ENCODE data around the gene PKDREJ. TPM values are rescaled to one million over a fixed set of nuclear protein-coding genes. Genes with fewer than 3 reads are reported as not detected.

PKDREJ gene
- total RNA-seq, 2 experiments from 2014 or later: not detected

DNA sequence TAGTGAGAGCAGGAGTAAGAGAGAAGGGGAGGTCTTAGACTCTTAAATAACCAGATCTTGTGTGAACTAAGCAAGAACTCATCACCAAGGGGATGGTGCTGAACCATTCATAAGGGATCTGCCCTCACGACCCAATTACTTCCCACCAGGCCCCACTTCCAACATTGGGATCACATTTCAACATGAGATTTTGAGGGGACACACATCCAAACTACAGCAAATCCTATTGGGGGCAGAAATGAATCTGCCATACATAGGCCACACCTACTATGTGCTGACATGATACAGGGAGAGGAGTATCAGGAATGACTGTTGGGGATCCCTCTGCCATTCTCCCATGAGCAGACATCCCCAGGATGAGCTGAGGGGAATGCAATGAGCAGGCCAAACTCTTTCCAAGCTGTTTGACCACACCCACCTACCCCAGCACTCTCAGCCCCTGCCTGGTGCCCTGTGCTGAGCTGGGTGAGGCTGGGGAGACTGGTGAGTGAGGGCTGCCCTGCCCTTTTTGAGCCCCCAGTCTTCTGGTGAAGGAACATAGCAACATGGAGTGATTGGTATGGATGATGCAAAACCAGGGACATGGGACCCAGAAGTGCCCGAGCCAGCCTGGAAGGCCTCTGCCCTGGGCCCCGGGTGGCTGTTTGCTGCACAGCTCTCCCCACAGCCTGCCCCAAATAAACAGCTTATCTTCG lies 32.3 kb upstream of the PKDREJ start:
- DNase-seq: no peak
- Mint-ChIP-seq H3K36me3 (peaks cover 45% of the 10 kb centered on the region), H3K4me1 (peaks cover 64% of the 10 kb centered on the region), H3K9me3 (ENCODE audit: low read depth) (peaks cover 2% of the 10 kb centered on the region), H3K27ac (peak overlapping the region; percentile 97), H3K4me3 (peak overlapping the region; percentile 95), H3K27me3 (no peaks in the 10 kb centered on the region)
- ATAC-seq: no peak
- CTCF ChIA-PET: interaction anchor here (1.1 to 2.9 kb wide), 6 partner anchors 10 to 289 kb away, joined by 3 to 19 read pairs (median 8); partner anchors contain the start of gene CDPF1

DNA sequence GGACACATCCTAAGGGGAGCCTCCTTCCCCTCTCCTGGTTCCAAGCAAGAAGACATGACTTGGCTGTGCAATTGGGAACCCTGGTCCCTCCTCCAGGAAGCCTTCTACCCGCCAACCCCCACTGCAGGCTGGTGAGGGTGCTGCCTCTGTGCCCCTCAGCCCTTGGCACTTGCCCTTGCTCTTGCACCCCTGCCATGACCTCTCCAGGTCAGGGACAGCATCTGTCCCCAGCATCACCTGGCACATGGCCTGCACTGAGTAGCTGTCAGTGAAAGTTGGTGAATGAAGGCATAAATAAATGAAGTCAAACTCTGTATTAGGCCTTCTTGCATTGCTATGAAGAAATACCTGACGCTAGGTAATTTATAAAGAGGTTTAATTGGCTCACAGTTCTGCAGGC lies 31.6 kb upstream of the PKDREJ start:
- peak overlapping the region; percentile 95 for H3K4me3 Mint-ChIP-seq
- DNase-seq (no peak), ATAC-seq (no peak)
- no peaks in the 10 kb centered on the region for H3K27me3 Mint-ChIP-seq
- CTCF ChIA-PET: interaction anchor here (2.8 to 2.9 kb wide), 2 partner anchors 45 to 289 kb away, joined by 10 to 17 read pairs; partner anchors contain the start of gene CDPF1
- H3K27ac Mint-ChIP-seq: peak overlapping the region; percentile 97
- H3K36me3 Mint-ChIP-seq: peaks cover 46% of the 10 kb centered on the region
- H3K9me3 Mint-ChIP-seq (ENCODE audit: low read depth): peaks cover 2% of the 10 kb centered on the region
- H3K4me1 Mint-ChIP-seq: peaks cover 69% of the 10 kb centered on the region

DNA sequence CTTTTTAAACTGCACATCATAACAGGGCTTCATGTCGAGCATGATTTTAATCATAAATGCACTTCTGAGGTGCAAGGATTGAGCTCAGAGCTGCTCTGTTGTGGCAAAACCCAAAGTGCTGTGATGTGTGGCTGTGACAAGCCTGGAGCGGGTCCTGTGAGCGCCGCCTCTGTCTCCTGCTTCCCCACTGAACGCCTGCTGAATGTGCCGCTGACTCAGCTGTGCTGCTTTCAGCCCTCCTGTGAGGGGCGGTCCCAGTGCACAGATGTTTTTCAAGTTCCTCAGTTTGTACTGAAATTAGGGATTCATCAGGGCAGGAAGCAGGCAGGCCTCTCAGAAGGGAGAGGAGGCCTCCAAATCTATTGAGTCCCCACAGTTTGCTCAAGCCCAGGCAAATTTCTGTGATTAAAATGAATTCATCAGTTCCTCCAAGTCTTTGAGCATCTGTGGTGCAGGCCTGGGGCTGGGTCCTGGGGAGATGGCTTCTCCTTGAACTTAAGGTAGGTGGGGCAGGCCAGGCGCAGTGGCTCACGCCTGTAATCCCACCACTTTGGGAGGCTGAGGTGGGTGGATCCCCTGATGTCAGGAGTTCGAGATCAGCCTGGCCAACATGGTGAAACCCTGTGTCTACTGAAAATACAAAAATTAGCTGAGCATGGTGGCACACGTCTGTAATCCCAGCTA lies 30.6 kb upstream of the PKDREJ start:
- H3K9me3 Mint-ChIP-seq (ENCODE audit: low read depth): peaks cover 2% of the 10 kb centered on the region
- no peaks in the 10 kb centered on the region for H3K27me3 Mint-ChIP-seq
- ATAC-seq (no peak), DNase-seq (no peak)
- CTCF ChIA-PET: no interaction called here
- peaks cover 37% of the 10 kb centered on the region for H3K36me3 Mint-ChIP-seq
- peaks cover 67% of the 10 kb centered on the region for H3K4me1 Mint-ChIP-seq
- peak overlapping the region; percentile 66 for H3K27ac Mint-ChIP-seq
- H3K4me3 Mint-ChIP-seq: no peak overlapping the region

DNA sequence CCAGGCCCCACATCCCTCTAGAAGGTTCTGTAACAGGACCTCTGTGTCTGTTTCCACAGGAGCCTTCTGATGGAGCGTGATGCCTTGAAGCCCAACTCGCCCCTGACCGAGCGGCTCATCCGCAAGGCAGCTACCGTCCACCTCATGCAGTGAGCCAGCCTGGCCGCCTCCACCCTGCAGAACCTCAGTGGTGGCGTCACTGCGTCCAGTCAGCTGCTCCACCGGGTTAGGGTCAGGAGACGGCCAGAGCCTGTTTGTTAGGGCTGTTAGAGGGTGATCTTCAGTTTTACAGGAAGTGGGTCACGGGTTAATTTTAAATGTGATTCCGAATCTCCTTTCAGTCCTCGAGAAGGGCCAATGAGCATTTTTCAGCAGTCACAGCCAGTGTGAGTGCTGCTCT lies 29.6 kb upstream of the PKDREJ start:
- peaks cover 36% of the 10 kb centered on the region for H3K36me3 Mint-ChIP-seq
- no peak for ATAC-seq
- CTCF ChIA-PET: no interaction called here

DNA sequence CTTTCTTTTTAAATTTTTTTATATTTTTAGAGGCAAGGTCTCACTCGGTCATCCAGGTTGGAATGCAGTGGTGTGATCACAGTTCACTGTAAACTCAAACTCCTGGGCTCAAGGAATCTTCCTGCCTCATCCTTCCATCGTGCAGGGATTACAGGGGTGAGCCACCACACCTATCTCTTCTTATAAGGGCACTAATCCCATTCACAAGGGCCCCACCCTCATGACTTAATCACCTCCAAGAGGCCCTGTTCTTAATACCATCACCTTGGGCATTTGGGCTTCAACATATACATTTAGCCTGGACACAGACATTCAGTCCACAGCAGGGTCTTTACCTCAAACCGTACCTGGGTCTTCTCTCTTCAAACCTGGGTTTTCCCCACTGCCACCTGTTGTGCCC lies 29.0 kb upstream of the PKDREJ start:
- Mint-ChIP-seq H3K27me3 (no peaks in the 10 kb centered on the region), H3K4me3 (no peak overlapping the region), H3K27ac (no peak overlapping the region), H3K36me3 (peaks cover 37% of the 10 kb centered on the region), H3K9me3 (ENCODE audit: low read depth) (peaks cover 2% of the 10 kb centered on the region), H3K4me1 (peaks cover 69% of the 10 kb centered on the region)
- ATAC-seq (no peak), DNase-seq (no peak)
- CTCF ChIA-PET: no interaction called here

More for the DNA sequence above, 29.6 kb upstream of the PKDREJ start:
- Mint-ChIP-seq H3K4me1 (peaks cover 69% of the 10 kb centered on the region), H3K27me3 (no peaks in the 10 kb centered on the region), H3K4me3 (no peak overlapping the region), H3K9me3 (ENCODE audit: low read depth) (peaks cover 2% of the 10 kb centered on the region), H3K27ac (peak overlapping the region; percentile 66)
- no peak for DNase-seq

DNA sequence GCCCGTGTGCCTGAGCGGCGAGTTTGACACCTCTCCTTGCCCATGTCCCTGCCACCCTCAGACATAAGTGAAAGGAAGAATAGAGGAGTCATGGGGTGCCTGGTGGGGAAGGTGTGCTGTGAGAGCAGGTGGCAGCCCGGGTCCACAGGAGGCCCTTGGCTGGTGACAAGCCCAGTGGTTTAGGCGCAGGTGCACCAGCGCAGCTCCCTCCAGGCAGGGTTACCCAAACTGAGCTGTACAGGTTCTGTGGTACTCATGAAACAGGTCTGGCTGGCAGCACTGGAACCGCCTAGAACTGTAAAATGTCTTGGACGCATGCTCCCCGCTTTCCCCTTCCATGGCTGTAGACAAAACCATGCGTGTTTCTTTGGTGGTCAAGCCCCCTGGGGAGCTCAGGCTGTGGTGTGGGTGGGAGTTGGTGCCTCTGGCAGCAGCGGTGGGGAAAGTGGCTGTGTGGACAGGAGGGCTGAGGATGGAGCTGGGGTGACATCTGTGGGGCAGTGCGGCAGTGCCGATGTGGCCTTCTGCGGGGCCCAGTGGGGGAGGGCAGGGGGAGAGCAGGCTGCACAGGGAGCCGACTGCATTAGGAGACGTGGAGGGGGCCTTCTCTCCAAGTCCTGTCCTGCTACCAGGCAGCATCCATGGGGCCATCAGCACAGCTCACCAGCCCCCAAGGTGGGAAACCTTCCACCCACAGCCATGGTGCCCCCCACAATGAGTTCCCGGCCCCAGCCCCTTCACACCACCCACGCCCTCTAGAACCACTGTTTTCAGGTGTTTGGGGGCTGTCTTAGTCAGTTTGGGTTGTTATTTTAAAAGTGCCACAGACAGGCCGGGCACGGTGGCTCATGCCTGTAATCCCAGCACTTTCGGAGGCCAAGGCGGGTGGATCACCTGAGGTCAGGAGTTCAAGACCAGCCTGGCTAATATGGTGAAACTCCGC lies 28.0 kb upstream of the PKDREJ start:
- Mint-ChIP-seq H3K27me3 (no peaks in the 10 kb centered on the region), H3K36me3 (peaks cover 40% of the 10 kb centered on the region), H3K4me1 (peaks cover 70% of the 10 kb centered on the region), H3K4me3 (no peak overlapping the region), H3K9me3 (ENCODE audit: low read depth) (peaks cover 2% of the 10 kb centered on the region), H3K27ac (peak overlapping the region; percentile 57)
- DNase-seq (no peak), ATAC-seq (no peak)
- CTCF ChIA-PET: no interaction called here

DNA sequence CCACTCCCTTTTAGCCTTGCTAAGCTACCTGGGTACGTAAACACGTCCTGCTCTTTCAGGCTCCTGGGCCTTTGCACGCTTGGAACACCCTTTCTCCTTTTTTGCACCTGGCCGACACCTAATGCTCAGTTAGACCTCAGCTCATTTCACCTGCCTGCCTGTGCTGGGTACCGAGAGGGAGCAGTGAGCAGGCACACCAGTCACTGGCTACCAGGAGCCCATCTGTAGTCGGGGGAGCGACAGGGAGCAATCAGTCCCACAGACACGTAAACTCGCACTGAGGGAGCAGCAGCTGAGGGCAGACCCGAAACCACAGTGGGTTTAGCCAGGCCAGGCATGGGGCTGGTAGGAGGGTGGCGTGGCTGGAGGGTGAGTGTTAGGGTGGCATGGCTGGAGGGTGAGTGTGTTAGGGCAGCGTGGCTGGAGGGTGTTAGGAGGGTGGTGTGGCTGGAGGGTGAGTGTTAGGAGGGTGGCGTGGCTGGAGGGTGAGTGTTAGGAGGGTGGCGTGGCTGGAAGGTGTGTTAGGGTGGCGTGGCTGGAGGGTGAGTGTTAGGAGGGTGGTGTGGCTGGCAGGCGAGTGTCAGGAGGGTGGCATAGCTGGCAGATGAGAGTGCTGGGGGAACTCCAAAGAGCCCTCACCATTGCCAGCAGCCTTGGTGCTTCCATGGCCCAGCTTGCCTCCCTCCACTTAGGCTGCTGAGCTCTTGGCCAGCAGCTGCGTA lies 27.1 kb upstream of the PKDREJ start:
- Mint-ChIP-seq H3K4me3 (no peak overlapping the region), H3K9me3 (ENCODE audit: low read depth) (peaks cover 2% of the 10 kb centered on the region), H3K4me1 (peaks cover 62% of the 10 kb centered on the region), H3K27ac (peak overlapping the region; percentile 47), H3K36me3 (peaks cover 49% of the 10 kb centered on the region), H3K27me3 (no peaks in the 10 kb centered on the region)
- DNase-seq: no peak
- ATAC-seq: no peak
- CTCF ChIA-PET: interaction anchor here (1.1 kb wide), 1 partner anchor 22 kb away, joined by 3 read pairs; the partner anchor contains the start of gene TTC38

DNA sequence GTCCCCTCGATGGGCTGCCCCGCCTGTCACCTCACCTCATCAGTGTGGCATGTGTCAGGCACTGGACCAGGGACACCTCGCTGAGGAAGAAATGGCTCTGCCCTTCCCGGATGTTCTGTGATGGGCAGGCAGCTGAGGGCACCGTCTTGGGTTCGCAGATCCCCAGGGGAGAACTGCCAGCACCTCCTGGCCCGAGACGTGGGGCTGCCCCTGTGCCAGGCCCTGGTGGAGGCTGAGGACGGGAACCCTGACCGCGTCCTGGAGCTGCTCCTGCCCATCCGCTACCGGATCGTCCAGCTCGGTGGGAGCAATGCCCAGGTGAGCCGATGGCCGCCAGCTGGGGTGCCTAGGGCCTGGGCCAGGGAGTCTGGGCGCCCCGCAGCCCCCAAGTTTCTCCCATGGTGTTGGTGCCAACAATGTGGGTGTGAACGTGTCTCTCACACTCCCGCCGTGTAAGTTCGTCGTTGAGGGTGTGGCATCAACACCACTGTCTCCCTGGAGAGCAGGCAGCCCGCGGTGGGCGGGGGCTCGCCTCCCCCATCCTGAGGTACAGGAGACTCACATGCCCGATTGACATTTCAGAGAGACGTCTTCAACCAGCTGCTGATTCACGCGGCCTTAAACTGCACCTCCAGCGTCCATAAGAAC lies 26.2 kb upstream of the PKDREJ start:
- DNase-seq (no peak), ATAC-seq (no peak)
- CTCF ChIA-PET: interaction anchor here (0.9 to 1.2 kb wide), 3 partner anchors 13 to 283 kb away, joined by 3 read pairs; partner anchors contain the start of gene TTC38
- Mint-ChIP-seq H3K4me3 (no peak overlapping the region), H3K27me3 (no peaks in the 10 kb centered on the region), H3K4me1 (peaks cover 56% of the 10 kb centered on the region), H3K36me3 (peaks cover 53% of the 10 kb centered on the region), H3K9me3 (ENCODE audit: low read depth) (peaks cover 2% of the 10 kb centered on the region), H3K27ac (peak overlapping the region; percentile 54)

DNA sequence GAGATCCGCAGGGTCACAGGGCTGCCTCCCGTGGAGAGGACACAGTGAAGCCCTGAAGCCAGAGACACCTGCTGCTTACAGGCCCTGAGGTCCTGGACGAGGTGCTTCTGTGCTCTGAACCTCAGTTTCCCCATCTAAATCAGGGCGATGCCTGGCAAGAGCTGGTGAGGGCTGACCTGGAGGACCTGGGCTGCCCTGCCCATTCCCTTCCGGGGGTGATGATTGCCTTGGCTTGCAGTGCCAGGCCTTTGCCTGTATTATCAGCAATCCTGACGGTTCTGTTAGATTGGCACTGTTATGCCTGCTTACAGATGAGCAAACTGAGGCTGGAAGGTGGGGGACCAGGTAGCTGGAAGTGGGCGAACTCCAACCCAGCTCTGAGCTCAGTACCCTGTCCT lies 25.7 kb upstream of the PKDREJ start:
- Mint-ChIP-seq H3K27ac (peak overlapping the region; percentile 96), H3K9me3 (ENCODE audit: low read depth) (peaks cover 2% of the 10 kb centered on the region), H3K4me3 (peak overlapping the region; percentile 83), H3K36me3 (peaks cover 58% of the 10 kb centered on the region), H3K27me3 (no peaks in the 10 kb centered on the region), H3K4me1 (peaks cover 55% of the 10 kb centered on the region)
- CTCF ChIA-PET: interaction anchor here (0.9 to 1.8 kb wide), 3 partner anchors 12 to 283 kb away, joined by 3 to 6 read pairs (median 3); no protein-coding TSS in a partner anchor
- ATAC-seq (no peak), DNase-seq (no peak)

DNA sequence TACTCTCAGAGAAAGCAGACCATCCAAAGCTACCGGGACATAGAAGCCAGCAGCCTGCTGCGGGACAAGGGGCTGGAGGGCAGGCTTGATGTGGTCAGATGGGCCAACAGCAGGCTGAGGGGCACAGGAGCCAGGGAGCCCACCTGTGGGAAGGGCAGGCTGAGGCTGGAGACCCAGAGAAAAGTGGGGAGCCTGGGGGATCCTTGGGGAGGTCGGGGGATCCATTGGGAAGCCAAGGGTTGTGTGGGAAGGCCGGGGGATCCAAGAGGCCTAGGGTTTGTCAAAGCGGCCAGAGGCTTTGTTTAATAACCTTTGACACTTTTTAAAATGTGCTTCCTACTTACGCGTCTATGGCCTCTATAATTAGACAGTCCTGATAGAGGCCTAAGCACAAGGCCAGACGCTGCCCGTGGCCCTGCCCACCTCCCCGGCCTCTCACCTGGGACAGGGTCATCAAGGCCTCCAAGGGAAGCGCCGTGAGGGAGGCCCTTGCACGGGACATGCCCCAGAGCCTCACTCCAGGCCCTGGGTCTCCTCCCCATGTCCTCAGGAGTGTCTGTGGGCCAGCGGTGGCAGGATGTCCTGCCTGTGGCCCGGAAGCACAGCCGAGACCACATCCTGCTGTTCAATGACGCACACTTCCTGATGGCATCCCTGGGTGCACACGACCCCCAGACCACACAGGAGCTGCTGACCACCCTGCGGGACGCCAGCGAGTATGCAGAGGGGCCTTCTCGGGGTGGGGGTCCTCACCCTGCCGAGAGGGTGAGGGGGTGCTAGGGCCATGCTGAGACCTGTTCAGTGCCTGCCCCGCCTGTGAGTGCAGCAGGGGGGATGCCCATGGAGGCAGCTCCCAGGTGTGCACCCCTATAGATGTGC lies 25.0 kb upstream of the PKDREJ start:
- peak overlapping the region; percentile 83 for H3K4me3 Mint-ChIP-seq
- no peaks in the 10 kb centered on the region for H3K27me3 Mint-ChIP-seq
- ATAC-seq (peak; percentile 88), DNase-seq (peak; percentile 91)
- H3K4me1 Mint-ChIP-seq: peaks cover 48% of the 10 kb centered on the region
- peaks cover 57% of the 10 kb centered on the region for H3K36me3 Mint-ChIP-seq
- H3K27ac Mint-ChIP-seq: peak overlapping the region; percentile 96
- H3K9me3 Mint-ChIP-seq (ENCODE audit: low read depth): peaks cover 2% of the 10 kb centered on the region
- CTCF ChIA-PET: interaction anchor here (0.9 to 1.8 kb wide), 4 partner anchors 9 to 282 kb away, joined by 3 to 6 read pairs (median 4); partner anchors contain the start of gene GTSE1
